A549 treated with Hydrocortisone at 1 μM for 4 hours (cell line): ENCODE data around the gene TRNP1. TPM values are rescaled to one million over a fixed set of nuclear protein-coding genes. Genes with fewer than 3 reads are reported as not detected.

Experiments used
- total RNA-seq: library from RNA; stranded (reverse); fragments of 200-300 nt; extraction: Qiagen RNA extraction; gene quantifications from 5 replicates; pipeline ENCODE4 v1.2.3, GENCODE V29; 2022

TRNP1 gene, protein sequence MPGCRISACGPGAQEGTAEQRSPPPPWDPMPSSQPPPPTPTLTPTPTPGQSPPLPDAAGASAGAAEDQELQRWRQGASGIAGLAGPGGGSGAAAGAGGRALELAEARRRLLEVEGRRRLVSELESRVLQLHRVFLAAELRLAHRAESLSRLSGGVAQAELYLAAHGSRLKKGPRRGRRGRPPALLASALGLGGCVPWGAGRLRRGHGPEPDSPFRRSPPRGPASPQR
- total RNA-seq = 200 to 287 TPM (median 278 TPM) in 5 replicates

GRCh38 chr1:26993237-26994019 is at the start of gene TRNP1:
TRNP1 (plus strand) TSS chr1:26993692; CDS start chr1:26993787, 95 bp downstream.

GRCh38 chr1:26959722-26960624 is 33.5 kb upstream of the TRNP1 start, which contains the start of gene KDF1:
KDF1 (minus strand) TSS chr1:26960468; CDS start chr1:26952380, 8,088 bp downstream.

Other genes starting within 250 kb of the TRNP1 start
- 5.5 to 6.9 TPM (median 6.3 TPM) in 5 replicates for gene PIGV, start 205.7 kb upstream of the TRNP1 start, total RNA-seq
- gene ZDHHC18, start 167.0 kb upstream of the TRNP1 start, total RNA-seq = 40.4 to 44.5 TPM (median 41.3 TPM) in 5 replicates
- 509 to 664 TPM (median 575 TPM) in 5 replicates for gene SFN, start 130.5 kb upstream of the TRNP1 start, total RNA-seq
- 18.8 to 32.6 TPM (median 28.4 TPM) in 5 replicates for gene GPN2, start 103.4 kb upstream of the TRNP1 start, total RNA-seq
- gene GPATCH3, start 93.2 kb upstream of the TRNP1 start, total RNA-seq = 9.4 to 11.4 TPM (median 10.7 TPM) in 5 replicates
- gene NR0B2, start 79.7 kb upstream of the TRNP1 start, total RNA-seq = 0.09 to 0.14 TPM in 2 of 5 replicates, not detected in the others
- 121 to 147 TPM (median 128 TPM) in 5 replicates for gene NUDC, start 71.9 kb upstream of the TRNP1 start, total RNA-seq
- 0.20 to 0.35 TPM (median 0.26 TPM) in 5 replicates for gene KDF1, start 33.2 kb upstream of the TRNP1 start, total RNA-seq
- gene TENT5B, start 19.2 kb downstream of the TRNP1 start, total RNA-seq = 1.3 to 1.9 TPM (median 1.5 TPM) in 5 replicates
- gene SLC9A1, start 161.4 kb downstream of the TRNP1 start, total RNA-seq = 14.8 to 19.5 TPM (median 17.2 TPM) in 5 replicates
- 6.3 to 8.0 TPM (median 7.3 TPM) in 5 replicates for gene WDTC1, start 240.9 kb downstream of the TRNP1 start, total RNA-seq